HT1080 (cell line): Measurements from ENCODE around the gene ACSM4. TPM values are rescaled to one million over a fixed set of nuclear protein-coding genes. Genes with fewer than 3 reads are reported as not detected.
"Not testable (repeated sequence)": the region's sequence is repeated elsewhere in the genome, so short reads cannot be mapped to it uniquely, and the experiment has no call there.

ENCODE experiments used
- DNase-seq: peaks from one replicate; pipeline ENCODE4 v3.0.0-alpha.2; 2015; ENCODE audit warnings: low read depth
- total RNA-seq: library from RNA; depleted of rRNA; stranded (reverse); fragments of >200 nt; shearing (Covaris generic); gene quantifications from 2 replicates; pipeline ENCODE4 v1.2.3, GENCODE V29; 2014; rRNA removed

Gene ACSM4
- total RNA-seq, 1 experiment from 2014 or later = not detected

GRCh38 chr12:7327918-7328317 lies 24.0 kb downstream of the ACSM4 start:
- peak; percentile 44 for DNase-seq

DNA sequence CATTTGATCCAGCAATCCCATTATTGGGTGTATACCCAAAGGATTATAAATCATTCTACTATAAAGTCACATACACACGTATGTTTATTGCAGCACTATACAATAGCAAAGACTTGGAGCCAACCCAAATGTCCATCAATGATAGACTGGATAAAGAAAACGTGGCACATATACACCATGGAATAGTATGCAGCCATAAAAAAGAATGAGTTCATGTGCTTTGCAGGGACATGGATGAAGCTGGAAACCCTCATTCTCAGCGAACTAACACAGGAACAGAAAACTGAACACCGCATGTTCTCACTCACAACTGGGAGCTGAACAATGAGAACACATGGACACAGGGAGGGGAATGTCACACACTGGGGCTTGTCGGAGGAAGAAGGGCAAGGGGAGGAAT lies 33.9 kb downstream of the ACSM4 start:
- DNase-seq = not testable (repeated sequence)

DNA sequence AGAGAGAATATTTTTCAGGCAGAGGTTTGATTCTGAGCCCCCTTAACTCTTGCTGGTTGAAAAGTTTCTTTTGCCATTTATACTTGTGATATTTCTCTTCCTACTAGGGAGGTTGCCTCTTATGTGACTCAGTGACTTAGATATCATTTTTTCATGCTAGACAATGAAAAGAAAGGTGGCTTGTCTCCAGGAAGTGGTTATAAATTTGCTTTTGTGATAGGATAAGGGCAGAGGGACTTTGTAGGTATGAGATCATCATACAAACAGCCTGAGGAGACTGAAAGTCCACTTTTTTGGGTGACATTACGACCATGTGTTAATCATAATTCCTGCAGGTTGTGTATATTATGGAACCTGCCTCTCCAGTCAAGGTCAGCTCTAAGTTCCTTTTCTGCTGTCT lies 35.8 kb downstream of the ACSM4 start:
- DNase-seq = peak; percentile 25

DNA sequence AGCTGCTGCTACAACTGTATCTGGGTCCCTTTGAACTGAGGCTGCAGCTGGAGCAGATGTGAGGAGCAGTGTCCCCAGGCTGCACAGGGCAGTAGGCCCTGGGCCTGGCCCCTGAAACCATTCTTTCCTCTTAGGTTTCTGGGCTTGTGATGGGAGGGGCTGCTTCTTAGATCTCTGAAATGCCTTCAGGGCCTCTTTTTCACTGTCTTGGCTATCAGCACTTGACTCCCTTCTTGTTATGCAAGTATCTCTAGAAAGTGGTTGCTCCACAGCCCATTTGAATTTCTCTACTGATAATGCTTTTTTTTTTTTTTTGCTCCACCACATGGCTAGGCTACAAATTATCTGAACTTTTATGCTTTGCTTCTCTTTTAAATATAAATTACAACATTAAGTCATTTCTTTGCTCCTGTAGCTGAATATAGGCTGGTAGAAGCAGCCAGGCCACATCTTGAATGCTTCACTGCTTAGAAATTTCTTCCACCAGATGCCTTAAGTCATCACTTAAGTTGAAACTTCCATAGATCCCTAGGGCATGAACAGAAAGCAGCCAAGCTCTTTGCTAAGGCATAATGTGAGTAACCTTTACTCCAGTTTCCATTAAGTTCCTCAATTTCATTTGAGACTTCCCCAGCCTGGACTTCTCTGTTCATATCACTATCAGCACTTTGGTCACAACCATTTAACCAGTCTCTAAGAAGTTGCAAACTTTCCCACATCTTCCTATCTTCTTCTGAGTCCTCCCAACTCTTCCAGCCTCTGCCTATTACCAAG lies 41.1 kb downstream of the ACSM4 start:
- DNase-seq = no peak

- peak; percentile 45 for DNase-seq
Observed at GRCh38 chr12:7346551-7347225, 42.8 kb downstream of the ACSM4 start.

- no peak for DNase-seq
Observed at GRCh38 chr12:7349418-7349817, 45.5 kb downstream of the ACSM4 start.

- DNase-seq = peak; percentile 54
Observed at GRCh38 chr12:7351177-7351576, 47.3 kb downstream of the ACSM4 start.

- no peak for DNase-seq
Observed at GRCh38 chr12:7352661-7353060, 48.8 kb downstream of the ACSM4 start.

GRCh38 chr12:7354529-7354928 lies 50.7 kb downstream of the ACSM4 start:
- peak; percentile 55 for DNase-seq

- no peak for DNase-seq
Observed at GRCh38 chr12:7361265-7361664, 57.4 kb downstream of the ACSM4 start.

DNA sequence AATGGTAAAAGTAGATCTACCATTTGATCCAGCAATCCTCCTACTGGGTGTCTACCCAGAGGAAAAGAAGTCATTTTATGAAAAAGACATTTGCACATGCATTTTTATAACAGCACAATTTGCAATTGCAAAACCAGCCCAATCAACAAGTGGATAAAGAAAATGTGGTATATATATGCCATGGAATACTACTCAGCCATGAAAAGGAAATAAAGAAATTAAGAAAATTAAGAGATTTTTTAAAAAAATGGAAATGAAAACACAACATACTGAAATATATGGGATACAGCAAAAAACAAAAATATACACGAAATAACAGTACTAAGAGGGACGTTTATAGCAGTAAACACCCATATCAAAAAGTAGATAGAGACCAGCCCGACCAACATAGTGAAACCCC lies 58.9 kb downstream of the ACSM4 start:
- DNase-seq = no peak

DNA sequence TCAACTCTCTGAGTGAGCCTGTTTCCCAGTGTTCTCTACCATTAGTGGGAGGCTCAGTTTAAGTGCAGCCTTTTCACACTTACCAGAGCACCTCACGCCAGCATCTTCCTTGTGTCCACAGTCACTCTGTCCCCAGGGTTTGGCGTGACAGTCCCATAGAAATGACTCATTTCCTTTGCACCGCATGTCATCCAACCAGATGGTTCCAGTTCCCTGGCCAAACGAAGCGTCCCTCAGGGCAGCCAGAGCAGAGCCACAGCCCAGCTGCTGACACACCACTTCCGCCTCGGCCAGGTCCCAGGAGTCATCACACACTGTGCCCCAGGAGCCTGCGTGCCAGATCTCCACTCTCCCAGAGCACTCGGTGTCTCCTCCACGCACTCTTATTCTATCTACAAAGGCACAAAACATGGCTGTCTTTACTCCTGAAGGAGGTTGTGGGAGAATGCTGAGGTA lies 65.4 kb downstream of the ACSM4 start:
- DNase-seq = peak; percentile 66

GRCh38 chr12:7373226-7373625 lies 69.4 kb downstream of the ACSM4 start:
- DNase-seq = no peak

GRCh38 chr12:7374423-7375144 lies 70.7 kb downstream of the ACSM4 start:
- peak; percentile 60 for DNase-seq

DNA sequence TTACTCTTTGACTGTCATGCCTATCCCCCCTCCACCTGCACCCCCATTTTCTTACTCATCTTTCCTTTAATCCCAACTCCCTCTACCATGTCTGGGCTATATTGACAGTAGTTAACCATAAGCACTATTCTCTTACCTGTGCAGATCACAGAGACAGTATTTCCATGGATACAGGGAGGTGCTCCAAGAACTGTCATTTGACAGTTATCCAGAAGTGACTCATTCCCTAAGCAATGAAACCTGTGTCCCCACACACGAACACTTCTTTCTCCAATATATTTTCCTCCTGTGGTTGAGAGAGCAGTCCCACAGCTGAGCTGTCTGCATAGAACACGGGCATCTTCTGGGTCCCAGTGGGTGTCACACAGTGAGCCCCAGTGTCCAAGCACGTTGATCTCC lies 71.3 kb downstream of the ACSM4 start:
- no peak for DNase-seq

GRCh38 chr12:7376196-7376595 lies 72.3 kb downstream of the ACSM4 start:
- peak; percentile 43 for DNase-seq

Other genes starting within 250 kb of the ACSM4 start
- gene C1S, start 243.4 kb upstream of the ACSM4 start, total RNA-seq = 1.8 and 3.3 TPM in 2 replicates
- gene C1R, start 211.6 kb upstream of the ACSM4 start, total RNA-seq = 1.3 and 2.3 TPM in 2 replicates
- 18.0 and 20.3 TPM in 2 replicates for gene C1RL, start 194.9 kb upstream of the ACSM4 start, total RNA-seq
- gene RBP5, start 175.2 kb upstream of the ACSM4 start, total RNA-seq = not detected in 2 replicates
- 7.7 and 14.0 TPM in 2 replicates for gene CLSTN3, start 173.7 kb upstream of the ACSM4 start, total RNA-seq
- 20.5 and 22.1 TPM in 2 replicates for gene PEX5, start 114.4 kb upstream of the ACSM4 start, total RNA-seq
- 3.0 and 6.0 TPM in 2 replicates for gene CD163L1, start 140.1 kb downstream of the ACSM4 start, total RNA-seq
- gene CD163, start 199.7 kb downstream of the ACSM4 start, total RNA-seq = not detected in 2 replicates